ENCODE data around the gene CYP11A1.

DNA sequence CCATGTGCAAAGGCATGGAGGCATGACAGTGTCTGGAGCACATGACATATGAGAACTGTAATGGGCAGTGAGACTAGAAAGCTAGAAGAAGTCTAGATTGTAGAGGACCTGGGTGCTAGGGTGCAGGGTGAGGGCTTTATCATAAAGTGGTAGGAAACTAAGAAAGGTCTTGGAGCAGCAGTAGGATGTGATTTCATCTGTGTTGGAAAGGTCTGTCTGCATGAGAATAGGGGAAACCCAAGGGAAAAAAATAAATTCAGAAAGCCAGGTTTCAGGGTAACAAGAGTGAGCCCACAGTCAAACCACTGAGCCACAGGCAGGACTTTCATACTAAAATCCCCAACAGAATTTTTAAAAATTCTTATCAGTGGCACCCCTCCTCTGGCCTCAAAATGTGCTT, 76.8 kb downstream of the CYP11A1 start:
- TF ChIP-seq CTCF (IDR thresholded peaks at IDR 0.05), result no peak
- no peak for TF ChIP-seq POLR2A (IDR thresholded peaks at IDR 0.05)
- TF ChIP-seq EP300 (IDR thresholded peaks at IDR 0.05), result no peak
- TF ChIP-seq POLR2AphosphoS5 (IDR thresholded peaks at IDR 0.05), result no peak

Measured in stomach (tissue), 4 donors.